Karpas-422 (cell line): ENCODE measurements around the gene MPPE1. TPM values are rescaled to one million over a fixed set of nuclear protein-coding genes. Genes with fewer than 3 reads are reported as not detected.

Experiments
- DNase-seq: peaks from one replicate; pipeline ENCODE4 v3.0.0-alpha.2; 2015
- H2AFZ ChIP-seq: fragments of 200-600 bp; sonication (generic); 2 replicates; pipeline ENCODE4 v1.6.1; 2014; ENCODE audit warnings: antibody characterized with exemption, low read length, mixed read lengths
- H3K27ac ChIP-seq: fragments of 200-600 bp; sonication (generic); 2 replicates; pipeline ENCODE4 v1.5.1; 2014; ENCODE audit warnings: mild to moderate bottlenecking, low read length, moderate library complexity
- H3K27me3 ChIP-seq: fragments of 200-600 bp; sonication (generic); 2 replicates; pipeline ENCODE4 v1.6.1; 2014; ENCODE audit warnings: low read length, mixed read lengths
- H3K36me3 ChIP-seq: fragments of 200-600 bp; sonication (generic); 2 replicates; pipeline ENCODE4 v1.6.1; 2014; ENCODE audit warnings: low read length, mixed read lengths; ENCODE audit not compliant: insufficient read depth
- H3K4me1 ChIP-seq: fragments of 200-600 bp; sonication (generic); 2 replicates; pipeline ENCODE4 v1.6.1; 2014; ENCODE audit warnings: mild to moderate bottlenecking, low read length, mixed read lengths
- H3K4me2 ChIP-seq: fragments of 200-600 bp; sonication (generic); 2 replicates; pipeline ENCODE4 v1.6.1; 2014; ENCODE audit warnings: low read length, low read depth, mild to moderate bottlenecking; ENCODE audit not compliant: poor library complexity, severe bottlenecking
- H3K4me3 ChIP-seq: fragments of 200-600 bp; sonication (generic); 2 replicates; pipeline ENCODE4 v1.5.1; 2014; ENCODE audit warnings: mild to moderate bottlenecking, antibody characterized with exemption, low read length, mixed read lengths
- H3K79me2 ChIP-seq: fragments of 200-600 bp; sonication (generic); 2 replicates; pipeline ENCODE4 v1.6.1; 2014; ENCODE audit warnings: mild to moderate bottlenecking, low read length, mixed read lengths
- H3K9ac ChIP-seq: fragments of 200-600 bp; sonication (generic); 2 replicates; pipeline ENCODE4 v1.6.0; 2014; ENCODE audit warnings: low read length
- H3K9me2 ChIP-seq: fragments of 200-600 bp; sonication (generic), shearing (Covaris generic); replicated peaks from 2 replicates; pipeline ENCODE4 v1.6.0; 2014; ENCODE audit warnings: mild to moderate bottlenecking, low read length, moderate library complexity; ENCODE audit not compliant: insufficient read depth
- H3K9me3 ChIP-seq: fragments of 300-700, 200-600 bp; sonication (generic); 2 replicates; pipeline ENCODE4 v1.6.1; 2014; ENCODE audit warnings: low read length, mixed read lengths
- H4K20me1 ChIP-seq: fragments of 200-600 bp; sonication (generic); 2 replicates; pipeline ENCODE4 v1.6.1; 2014; ENCODE audit warnings: mild to moderate bottlenecking, antibody characterized with exemption, low read length, low read depth; ENCODE audit not compliant: insufficient read depth
- total RNA-seq: library from RNA; depleted of rRNA; stranded (reverse); fragments of >200 nt; shearing (Covaris generic); gene quantifications from 2 replicates; pipeline ENCODE4 v1.2.3, GENCODE V29; 2014; ENCODE audit warnings: low replicate concordance

MPPE1 gene
- total RNA-seq, 1 experiment from 2014 or later: 30.7 TPM

DNA sequence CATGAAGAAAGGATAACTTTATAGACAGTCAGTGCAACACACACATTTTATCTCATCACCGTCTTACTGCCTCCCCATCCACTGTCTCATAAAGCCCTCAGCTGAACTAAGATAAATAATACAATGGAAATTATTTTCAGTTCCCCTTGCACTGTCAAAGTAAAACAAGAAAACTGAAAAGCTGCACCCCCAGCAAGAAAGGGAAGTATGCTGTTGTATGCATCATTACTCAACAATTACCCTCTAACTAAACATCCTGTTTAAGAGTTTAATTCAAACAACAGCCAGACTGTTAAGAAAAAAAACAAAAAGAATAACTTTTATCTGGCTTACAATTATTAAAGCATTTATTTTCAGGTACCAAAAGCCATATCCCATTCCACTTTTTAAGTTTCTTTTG, 25.0 kb downstream of the MPPE1 start:
- H3K9ac ChIP-seq: no peak overlapping the region
- no peak overlapping the region for H2AFZ ChIP-seq
- H3K9me3 ChIP-seq: no peaks in the 10 kb centered on the region
- no peaks in the 10 kb centered on the region for H3K9me2 ChIP-seq
- no peak overlapping the region for H3K27ac ChIP-seq
- H3K27me3 ChIP-seq: no peaks in the 10 kb centered on the region
- no peaks in the 10 kb centered on the region for H3K79me2 ChIP-seq
- no peaks in the 10 kb centered on the region for H4K20me1 ChIP-seq
- no peak overlapping the region for H3K4me3 ChIP-seq
- H3K36me3 ChIP-seq: no peaks in the 10 kb centered on the region; the same call in 1 of the 2 replicates
- H3K4me2 ChIP-seq: no peak overlapping the region
- peaks cover 3% of the 10 kb centered on the region; the same call in 1 of the 2 replicates for H3K4me1 ChIP-seq
- no peak for DNase-seq

DNA sequence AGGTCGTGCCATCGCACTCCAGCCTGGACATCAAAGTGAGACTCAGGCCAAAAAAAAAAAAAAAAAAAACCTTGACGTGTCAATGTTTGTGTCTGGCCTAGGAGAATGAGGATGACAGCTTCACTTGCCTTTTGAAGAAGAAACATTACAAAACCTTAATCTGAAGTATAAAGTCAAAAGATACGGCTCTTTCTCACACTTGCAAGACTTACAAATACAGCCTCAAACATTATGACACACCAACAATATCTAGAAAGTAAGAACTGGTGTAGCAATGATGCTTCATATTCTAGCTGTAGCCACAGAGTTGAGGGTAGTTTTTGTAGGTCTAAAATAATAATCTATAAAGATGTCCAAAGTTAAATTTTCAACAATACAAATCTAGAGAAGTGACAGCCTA, 25.5 kb downstream of the MPPE1 start:
- Histone ChIP-seq H3K27me3 (no peaks in the 10 kb centered on the region), H3K4me2 (no peak overlapping the region), H3K9ac (no peak overlapping the region), H3K4me1 (peaks cover 3% of the 10 kb centered on the region; the same call in 1 of the 2 replicates), H3K79me2 (no peaks in the 10 kb centered on the region), H3K36me3 (no peaks in the 10 kb centered on the region; the same call in 1 of the 2 replicates), H3K9me2 (no peaks in the 10 kb centered on the region), H3K4me3 (no peak overlapping the region), H3K9me3 (no peaks in the 10 kb centered on the region), H4K20me1 (no peaks in the 10 kb centered on the region), H3K27ac (no peak overlapping the region), H2AFZ (no peak overlapping the region)
- DNase-seq: no peak

DNA sequence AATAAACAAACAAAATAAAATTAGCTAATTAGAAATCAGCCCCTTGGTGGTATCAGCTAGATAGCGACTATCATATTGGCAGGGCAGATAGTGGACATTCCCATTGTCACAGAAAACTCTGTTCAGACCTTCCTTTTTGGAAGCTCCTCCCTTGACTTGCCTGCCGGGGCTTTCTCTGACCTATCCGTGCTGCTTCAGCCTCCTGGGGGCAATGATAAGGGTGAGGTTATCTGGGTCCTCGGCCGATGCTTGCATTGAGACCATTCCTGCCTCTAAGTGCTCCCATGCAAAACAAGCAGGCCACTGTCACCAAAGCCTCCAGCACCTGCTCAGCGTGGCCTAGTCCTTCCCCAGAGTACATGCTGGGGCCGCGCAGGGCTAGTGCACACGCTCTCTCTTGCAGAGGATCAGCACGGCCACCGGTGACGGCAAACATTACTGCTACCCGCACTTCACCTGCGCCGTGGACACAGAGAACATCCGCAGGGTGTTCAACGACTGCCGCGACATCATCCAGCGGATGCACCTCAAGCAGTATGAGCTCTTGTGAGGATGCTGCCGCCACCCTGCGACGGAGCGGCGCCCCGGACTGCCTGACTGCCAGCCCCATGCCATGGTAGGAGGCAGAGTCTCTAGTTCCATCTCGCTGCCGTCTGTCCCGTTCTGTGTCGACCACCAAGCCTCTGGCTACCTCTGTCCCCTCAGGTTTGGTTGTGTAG, 27.4 kb downstream of the MPPE1 start:
- no peaks in the 10 kb centered on the region for H3K9me2 ChIP-seq
- no peak overlapping the region for H3K9ac ChIP-seq
- H3K4me3 ChIP-seq: no peak overlapping the region
- DNase-seq: no peak
- no peaks in the 10 kb centered on the region for H4K20me1 ChIP-seq
- no peak overlapping the region for H2AFZ ChIP-seq
- H3K4me2 ChIP-seq: no peak overlapping the region
- no peaks in the 10 kb centered on the region for H3K27me3 ChIP-seq
- no peaks in the 10 kb centered on the region for H3K9me3 ChIP-seq
- H3K79me2 ChIP-seq: no peaks in the 10 kb centered on the region
- peaks cover 3% of the 10 kb centered on the region; the same call in 1 of the 2 replicates for H3K4me1 ChIP-seq
- H3K27ac ChIP-seq: no peak overlapping the region
- no peaks in the 10 kb centered on the region; the same call in 1 of the 2 replicates for H3K36me3 ChIP-seq

DNA sequence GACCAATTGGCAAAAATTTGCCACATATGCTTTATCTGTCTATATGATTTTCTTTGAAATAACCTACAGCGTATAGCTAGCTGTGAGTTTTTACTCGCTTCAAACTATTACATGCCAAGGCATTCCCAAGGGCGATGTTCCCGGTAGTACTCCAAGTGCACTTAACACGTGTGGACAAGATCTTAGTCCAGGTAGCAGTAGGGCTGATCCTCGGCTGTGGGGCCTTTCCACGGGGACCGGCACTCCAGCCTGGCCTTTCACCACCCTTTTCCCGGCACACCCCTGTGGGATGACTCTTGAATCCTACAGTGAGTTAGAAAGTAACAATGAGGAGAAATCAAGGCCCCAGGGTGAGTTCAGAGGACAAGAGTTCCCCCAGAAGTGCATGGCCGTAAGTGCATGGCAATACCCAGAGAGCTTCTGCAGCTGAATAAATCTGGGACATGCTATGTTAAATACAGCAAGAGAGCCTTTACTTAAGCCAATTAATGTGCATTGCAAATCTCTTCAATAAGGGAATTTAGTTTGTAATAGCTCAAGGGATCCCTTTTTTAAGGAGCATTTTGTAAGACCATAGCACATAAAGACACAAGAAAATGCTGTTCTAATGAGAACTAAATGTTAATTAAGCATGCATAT, 30.5 kb downstream of the MPPE1 start:
- H3K4me2 ChIP-seq: no peak overlapping the region
- no peaks in the 10 kb centered on the region for H4K20me1 ChIP-seq
- H3K9ac ChIP-seq: no peak overlapping the region
- no peaks in the 10 kb centered on the region for H3K79me2 ChIP-seq
- H3K4me3 ChIP-seq: no peak overlapping the region
- no peak overlapping the region for H2AFZ ChIP-seq
- DNase-seq: no peak
- no peaks in the 10 kb centered on the region for H3K4me1 ChIP-seq
- no peaks in the 10 kb centered on the region for H3K9me3 ChIP-seq
- H3K9me2 ChIP-seq: no peaks in the 10 kb centered on the region
- H3K27me3 ChIP-seq: no peaks in the 10 kb centered on the region
- H3K36me3 ChIP-seq: no peaks in the 10 kb centered on the region
- H3K27ac ChIP-seq: no peak overlapping the region

DNA sequence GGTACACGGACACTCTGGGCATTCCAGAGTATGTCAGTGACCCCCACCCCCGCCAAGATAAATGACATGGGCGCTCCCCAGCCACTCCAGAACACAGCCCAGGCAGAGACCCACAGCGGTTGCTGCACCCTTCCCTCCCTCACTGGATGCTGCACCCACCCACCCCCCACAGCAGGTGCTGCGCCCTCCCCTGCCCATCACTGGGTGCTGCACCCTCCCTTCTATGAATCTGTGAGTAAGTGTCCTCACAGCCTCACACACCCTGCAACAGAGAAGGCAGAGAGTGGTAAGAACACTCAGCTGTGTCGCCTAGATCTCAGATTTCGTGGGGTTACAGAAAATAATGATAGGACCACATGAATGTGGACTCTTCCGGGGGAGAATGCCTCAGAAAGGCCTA, 33.4 kb downstream of the MPPE1 start:
- Histone ChIP-seq H3K4me3 (no peak overlapping the region), H3K27me3 (no peaks in the 10 kb centered on the region), H3K9ac (no peak overlapping the region), H3K36me3 (no peaks in the 10 kb centered on the region), H4K20me1 (no peaks in the 10 kb centered on the region), H2AFZ (no peak overlapping the region), H3K9me3 (no peaks in the 10 kb centered on the region), H3K9me2 (no peaks in the 10 kb centered on the region), H3K79me2 (no peaks in the 10 kb centered on the region), H3K4me2 (no peak overlapping the region), H3K27ac (no peak overlapping the region), H3K4me1 (no peaks in the 10 kb centered on the region)
- peak; percentile 51 for DNase-seq

DNA sequence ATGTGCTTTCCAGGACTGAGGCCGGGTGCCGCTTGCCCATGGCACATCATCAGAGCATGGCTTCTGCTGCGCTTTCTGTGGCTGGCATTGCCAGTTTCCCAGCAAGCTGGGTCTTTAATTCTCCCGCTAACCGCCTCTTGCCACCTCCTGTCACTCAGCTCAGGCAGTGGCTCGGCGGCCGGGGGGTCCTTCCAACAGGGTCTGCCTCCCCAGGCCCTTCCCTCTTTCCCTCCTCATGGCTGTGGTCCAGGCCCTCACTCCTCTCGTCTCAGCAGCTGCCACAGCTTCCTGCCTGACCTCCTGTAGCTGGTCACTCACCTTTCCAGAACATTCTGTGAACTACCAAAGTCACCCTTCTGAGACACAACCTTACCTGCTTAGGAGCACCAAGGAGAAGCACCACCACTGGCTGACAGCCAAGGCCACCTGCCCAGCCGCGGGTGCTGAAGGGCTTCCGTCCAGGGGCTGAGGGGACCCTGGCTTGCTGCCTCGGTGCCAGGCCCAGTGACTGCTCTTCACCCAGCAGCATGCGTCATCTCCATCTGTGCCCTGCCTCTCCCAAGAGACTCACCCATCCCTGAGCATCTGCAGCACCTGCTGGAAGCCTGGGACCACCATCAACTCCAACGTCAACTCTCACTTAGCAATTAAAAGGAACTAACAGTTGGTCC, 34.3 kb downstream of the MPPE1 start:
- no peaks in the 10 kb centered on the region for H3K79me2 ChIP-seq
- no peaks in the 10 kb centered on the region for H3K36me3 ChIP-seq
- H2AFZ ChIP-seq: no peak overlapping the region
- no peak overlapping the region for H3K4me2 ChIP-seq
- no peak overlapping the region for H3K9ac ChIP-seq
- H3K9me2 ChIP-seq: no peaks in the 10 kb centered on the region
- H3K4me1 ChIP-seq: no peaks in the 10 kb centered on the region
- no peak for DNase-seq
- H3K27ac ChIP-seq: no peak overlapping the region
- H3K4me3 ChIP-seq: no peak overlapping the region
- H3K27me3 ChIP-seq: no peaks in the 10 kb centered on the region
- H4K20me1 ChIP-seq: no peaks in the 10 kb centered on the region
- no peaks in the 10 kb centered on the region for H3K9me3 ChIP-seq

DNA sequence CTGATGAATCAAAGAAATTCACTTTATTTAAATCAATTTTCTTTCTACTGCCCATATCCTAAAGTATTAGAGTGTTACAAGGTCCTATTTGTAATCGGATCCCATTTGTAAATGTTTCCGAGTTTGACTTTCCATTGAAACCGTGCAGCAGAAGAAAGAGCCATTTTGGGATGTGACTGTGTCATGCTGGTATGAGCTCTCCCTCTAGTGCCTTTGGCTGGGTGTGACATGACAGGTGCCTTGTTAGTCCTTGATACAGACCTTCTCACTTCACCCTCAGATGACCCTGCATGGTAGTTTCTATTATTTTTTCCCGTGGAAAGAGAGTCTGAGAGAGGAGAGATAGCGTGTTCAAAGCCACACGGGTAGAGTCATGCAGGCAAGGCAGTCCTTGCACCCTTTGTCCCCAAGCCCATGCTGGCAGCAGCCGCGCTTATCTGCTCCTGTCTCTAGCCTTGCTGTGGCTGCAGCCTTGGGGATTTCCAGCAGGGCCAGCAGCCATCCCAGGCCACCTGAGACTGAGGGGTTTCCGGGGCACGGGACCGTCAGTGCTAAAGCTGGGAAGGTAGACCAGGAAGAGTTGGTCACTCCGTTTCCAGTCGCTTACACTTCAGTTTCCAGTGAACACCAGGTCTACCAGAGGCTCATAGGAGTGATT, 35.5 kb downstream of the MPPE1 start:
- H3K9ac ChIP-seq: no peak overlapping the region
- no peak overlapping the region for H3K27ac ChIP-seq
- H3K4me3 ChIP-seq: no peak overlapping the region
- no peaks in the 10 kb centered on the region for H3K36me3 ChIP-seq
- H3K4me2 ChIP-seq: no peak overlapping the region
- no peaks in the 10 kb centered on the region for H3K9me3 ChIP-seq
- no peaks in the 10 kb centered on the region for H3K79me2 ChIP-seq
- peak; percentile 60 for DNase-seq
- no peaks in the 10 kb centered on the region for H3K9me2 ChIP-seq
- H3K4me1 ChIP-seq: peaks cover 4% of the 10 kb centered on the region; the same call in 1 of the 2 replicates
- H3K27me3 ChIP-seq: no peaks in the 10 kb centered on the region
- H4K20me1 ChIP-seq: no peaks in the 10 kb centered on the region
- no peak overlapping the region for H2AFZ ChIP-seq

DNA sequence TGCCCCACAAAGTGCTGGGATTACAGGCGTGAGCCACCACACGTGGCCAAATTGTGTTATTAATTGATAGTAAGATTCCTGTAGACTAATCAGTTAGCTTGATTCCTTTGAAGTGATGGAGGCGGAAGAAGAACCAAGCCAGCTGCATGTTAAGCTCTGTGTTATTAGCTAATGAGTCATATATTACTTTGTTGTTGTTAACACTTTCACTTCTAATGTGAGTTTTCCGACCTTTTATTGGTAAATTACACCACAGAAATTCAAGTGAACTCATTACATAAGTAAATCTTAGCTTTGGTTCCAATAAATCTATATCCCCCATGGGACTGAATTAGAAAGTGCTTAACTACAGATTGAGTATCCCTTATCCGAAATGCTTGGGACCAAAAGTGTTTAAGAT, 36.6 kb downstream of the MPPE1 start:
- Histone ChIP-seq H3K4me2 (no peak overlapping the region), H2AFZ (no peak overlapping the region), H3K9ac (no peak overlapping the region), H3K9me3 (no peaks in the 10 kb centered on the region), H3K36me3 (no peaks in the 10 kb centered on the region), H3K27ac (no peak overlapping the region), H3K4me3 (no peak overlapping the region), H3K79me2 (no peaks in the 10 kb centered on the region), H3K27me3 (no peaks in the 10 kb centered on the region), H4K20me1 (no peaks in the 10 kb centered on the region), H3K9me2 (no peaks in the 10 kb centered on the region), H3K4me1 (peaks cover 4% of the 10 kb centered on the region; the same call in 1 of the 2 replicates)
- DNase-seq: no peak
